GM10248 (cell line): Measurements from ENCODE around the gene EHD4.

Experiments
- CTCF ChIA-PET: fragments of 300-600 bp; sonication (Branson Sonifier 250); formaldehyde crosslinking; extraction: SDS; loops from one replicate; lab custom pipeline; 2021; ENCODE audit warnings: antibody characterized with exemption; lab: Yijun Ruan, JAX
- POLR2A ChIA-PET: fragments of 350-650 bp; sonication (Branson Sonifier 250); formaldehyde crosslinking; extraction: SDS; loops from one replicate; lab custom pipeline; 2020; ENCODE audit warnings: antibody characterized with exemption; lab: Yijun Ruan, JAX
- DNase-seq: peaks from one replicate; pipeline ENCODE4 v3.0.0; 2012; ENCODE audit errors: extremely low spot score
- TF ChIP-seq, protein P1 (sequence below): IDR thresholded peaks from 2 replicates; pipeline ENCODE4 v1.5.1; 2012; ENCODE audit warnings: mild to moderate bottlenecking, low read depth; ENCODE audit errors: extremely low read depth, missing control alignments, control extremely low read depth

EHD4 gene

DNA sequence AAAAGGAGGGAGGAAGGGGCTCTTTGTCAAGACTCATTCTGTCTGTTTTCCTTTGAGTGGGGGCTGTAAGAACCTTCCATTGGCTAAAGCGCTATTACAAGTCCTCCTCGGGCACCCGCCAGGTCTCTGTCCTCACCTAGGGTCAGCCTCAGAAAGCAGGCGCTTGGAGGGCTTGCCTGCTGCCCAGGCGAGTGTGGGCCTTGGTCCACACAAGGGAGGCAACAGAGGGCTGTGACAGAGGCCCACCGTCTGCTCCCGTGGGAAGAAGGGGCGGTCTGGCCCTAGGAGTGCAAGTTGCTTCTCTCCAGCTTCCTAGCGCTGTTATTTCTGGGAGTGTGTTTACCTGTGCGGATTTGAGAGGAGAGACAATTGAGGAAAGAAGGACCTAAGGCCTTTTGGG lies 24.0 kb upstream of the EHD4 start:
- CTCF ChIA-PET, result interaction anchor here (1.0 to 6.9 kb wide), 8 partner anchors 7 to 88 kb away, joined by 3 to 45 read pairs (median 5); partner anchors contain the start of gene EHD4
- TF ChIP-seq, protein P1, sequence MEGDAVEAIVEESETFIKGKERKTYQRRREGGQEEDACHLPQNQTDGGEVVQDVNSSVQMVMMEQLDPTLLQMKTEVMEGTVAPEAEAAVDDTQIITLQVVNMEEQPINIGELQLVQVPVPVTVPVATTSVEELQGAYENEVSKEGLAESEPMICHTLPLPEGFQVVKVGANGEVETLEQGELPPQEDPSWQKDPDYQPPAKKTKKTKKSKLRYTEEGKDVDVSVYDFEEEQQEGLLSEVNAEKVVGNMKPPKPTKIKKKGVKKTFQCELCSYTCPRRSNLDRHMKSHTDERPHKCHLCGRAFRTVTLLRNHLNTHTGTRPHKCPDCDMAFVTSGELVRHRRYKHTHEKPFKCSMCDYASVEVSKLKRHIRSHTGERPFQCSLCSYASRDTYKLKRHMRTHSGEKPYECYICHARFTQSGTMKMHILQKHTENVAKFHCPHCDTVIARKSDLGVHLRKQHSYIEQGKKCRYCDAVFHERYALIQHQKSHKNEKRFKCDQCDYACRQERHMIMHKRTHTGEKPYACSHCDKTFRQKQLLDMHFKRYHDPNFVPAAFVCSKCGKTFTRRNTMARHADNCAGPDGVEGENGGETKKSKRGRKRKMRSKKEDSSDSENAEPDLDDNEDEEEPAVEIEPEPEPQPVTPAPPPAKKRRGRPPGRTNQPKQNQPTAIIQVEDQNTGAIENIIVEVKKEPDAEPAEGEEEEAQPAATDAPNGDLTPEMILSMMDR, result no peak
- POLR2A ChIA-PET, result interaction anchor here (0.6 kb wide), 1 partner anchor 1017 kb away, joined by 3 read pairs; no protein-coding TSS in a partner anchor
- no peak for DNase-seq

DNA sequence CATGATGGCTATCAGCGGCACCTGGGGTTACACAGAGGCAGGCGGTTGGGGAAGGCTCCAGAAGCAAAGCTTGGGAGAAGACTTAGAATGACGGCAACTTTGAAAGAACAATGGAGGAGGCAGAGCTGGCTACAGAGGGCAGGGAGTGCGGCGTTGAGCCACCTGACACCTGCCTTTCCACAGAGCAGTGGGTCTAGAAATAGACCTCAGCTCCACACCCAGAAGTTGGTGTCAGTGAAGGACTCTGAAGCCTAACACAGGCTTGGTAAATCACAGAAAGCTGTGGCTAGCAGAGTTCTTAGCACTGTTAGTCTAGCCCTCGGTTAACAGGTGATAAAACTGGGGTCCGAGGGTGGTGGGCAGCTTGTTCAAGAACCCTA lies 23.1 kb upstream of the EHD4 start:
- no peak for DNase-seq
- TF ChIP-seq, protein P1, result no peak
- ChIA-PET POLR2A (interaction anchor here (0.6 kb wide), 1 partner anchor 1016 kb away, joined by 3 read pairs; no protein-coding TSS in a partner anchor), CTCF (interaction anchor here (1.0 to 6.9 kb wide), 6 partner anchors 9 to 89 kb away, joined by 4 to 45 read pairs (median 6); no protein-coding TSS in a partner anchor)

DNA sequence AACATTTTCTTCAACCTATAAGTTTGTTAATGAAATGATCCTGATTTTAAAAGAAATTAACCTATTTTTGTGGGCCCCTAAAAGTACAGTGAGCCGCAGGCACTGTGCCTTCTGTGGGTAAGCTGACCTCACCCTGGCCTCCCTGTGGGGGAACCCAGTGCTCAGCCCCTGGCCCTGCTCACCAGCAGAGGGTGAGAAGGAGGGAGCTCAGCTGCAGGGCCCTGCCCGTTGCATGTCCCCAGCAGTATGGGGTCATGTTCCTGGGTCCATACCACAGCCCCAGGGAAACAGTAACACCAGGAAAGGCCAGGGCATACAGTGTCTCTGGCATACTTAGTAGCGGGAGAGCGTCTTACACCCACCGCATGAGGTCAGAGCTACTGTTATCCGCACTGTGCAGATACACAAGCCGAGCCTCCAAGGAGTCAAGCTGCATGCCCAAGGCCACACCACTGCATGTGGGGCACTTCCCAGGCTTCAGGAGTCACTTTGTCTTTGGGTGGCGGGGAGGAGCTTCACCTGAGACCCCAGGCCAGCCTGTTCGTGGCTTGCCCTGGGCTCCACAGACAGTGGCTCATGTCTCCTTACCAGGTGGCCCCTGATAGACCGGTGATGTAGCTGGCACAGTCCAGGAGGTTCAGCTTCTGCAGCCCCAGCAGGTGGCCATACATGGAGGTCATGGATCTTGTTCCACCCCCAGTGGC lies 22.6 kb upstream of the EHD4 start:
- no peak for DNase-seq
- CTCF ChIA-PET, result interaction anchor here (1.2 to 6.9 kb wide), 6 partner anchors 9 to 89 kb away, joined by 4 to 45 read pairs (median 7); no protein-coding TSS in a partner anchor
- POLR2A ChIA-PET, result no interaction called here
- TF ChIP-seq, protein P1, result no peak

DNA sequence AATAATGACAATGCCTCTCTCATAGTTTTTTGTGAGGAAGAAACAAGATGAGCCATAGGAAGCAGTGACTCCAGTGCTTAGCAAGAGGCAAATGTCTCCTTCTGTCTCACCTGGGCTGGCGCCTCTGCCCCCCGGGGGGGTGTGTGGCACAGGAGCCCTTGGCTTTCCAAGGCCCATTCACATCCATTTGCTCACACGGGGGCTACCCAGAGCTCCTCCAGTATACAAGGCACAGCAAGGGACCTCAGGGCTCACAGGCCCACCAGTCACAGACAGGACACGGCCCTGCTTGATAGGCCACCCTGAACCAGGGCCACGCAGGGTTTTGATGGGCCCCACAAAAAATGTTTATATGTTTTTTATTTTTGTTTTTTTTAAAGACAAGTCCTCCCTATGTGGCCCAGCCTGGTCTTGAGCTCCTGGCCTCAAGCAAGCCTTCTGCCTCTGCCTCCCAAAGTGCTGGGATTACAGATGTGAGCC lies 21.9 kb upstream of the EHD4 start:
- TF ChIP-seq, protein P1, result no peak
- DNase-seq, result no peak
- POLR2A ChIA-PET, result no interaction called here
- CTCF ChIA-PET, result interaction anchor here (1.1 to 6.9 kb wide), 4 partner anchors 63 to 90 kb away, joined by 4 to 45 read pairs (median 12); no protein-coding TSS in a partner anchor

DNA sequence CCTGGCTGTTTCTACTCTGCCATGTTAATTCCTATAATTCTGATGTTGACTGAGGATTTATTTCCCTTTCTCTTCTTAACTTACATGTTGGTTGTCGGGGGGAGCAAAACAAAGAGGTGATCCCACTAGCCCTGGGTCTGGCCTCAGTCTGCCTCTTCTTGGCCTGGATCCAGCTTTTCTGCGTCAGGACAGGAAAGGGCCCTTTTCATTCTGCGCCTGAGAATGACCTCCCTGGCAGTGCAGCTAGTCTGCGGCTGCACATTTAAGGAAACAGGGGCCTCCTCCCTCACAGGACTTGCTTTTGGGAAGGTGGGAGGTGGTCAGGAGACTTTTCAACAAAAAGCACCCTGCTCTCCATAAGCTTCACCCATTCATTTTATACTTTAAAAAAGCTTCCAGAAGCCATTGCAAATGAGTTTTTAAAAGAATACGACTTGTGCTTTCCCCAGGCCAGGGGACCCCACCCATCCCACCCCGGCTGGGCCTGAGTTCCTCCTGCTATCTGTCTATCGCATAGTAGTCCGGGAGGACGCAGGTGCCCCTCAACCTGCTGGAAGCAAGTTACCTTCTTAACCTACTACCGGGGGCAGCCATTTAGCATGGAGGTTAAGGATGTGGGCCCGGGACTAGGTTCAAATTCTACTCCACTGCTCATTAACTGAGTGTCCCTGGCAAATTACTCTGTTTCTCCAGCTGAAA lies 21.3 kb upstream of the EHD4 start:
- DNase-seq, result no peak
- ChIA-PET CTCF (interaction anchor here (1.1 to 6.9 kb wide), 7 partner anchors 9 to 100 kb away, joined by 3 to 46 read pairs (median 8); no protein-coding TSS in a partner anchor), POLR2A (no interaction called here)
- TF ChIP-seq, protein P1, result no peak

DNA sequence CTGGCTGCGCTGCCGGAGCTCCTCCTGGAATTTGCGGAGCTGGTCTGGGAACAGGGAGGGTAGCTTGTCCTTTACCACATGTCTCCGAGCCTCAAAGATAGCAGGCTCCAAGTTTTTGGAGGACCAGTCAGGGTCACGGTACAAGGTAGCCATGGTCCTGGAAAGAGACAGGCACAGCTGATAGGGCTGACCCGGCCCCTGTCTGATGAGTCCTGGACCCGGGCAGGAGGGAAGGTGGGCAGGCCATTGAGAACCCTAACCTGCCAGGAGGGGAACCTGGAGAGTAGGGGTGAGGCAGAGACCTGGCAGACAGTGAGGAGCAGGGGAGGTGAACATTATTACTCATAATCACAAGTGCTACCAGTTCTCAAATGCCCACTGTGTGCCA lies 20.4 kb upstream of the EHD4 start:
- no peak for DNase-seq
- ChIA-PET POLR2A (no interaction called here), CTCF (interaction anchor here (0.6 to 6.9 kb wide), 7 partner anchors 10 to 100 kb away, joined by 3 to 46 read pairs (median 6); no protein-coding TSS in a partner anchor)
- TF ChIP-seq, protein P1, result no peak
